Measurements from ENCODE around the gene SPINK6.

The SPINK6 gene

GRCh38 chr5:148202531-148203203 lies at the start of gene SPINK6:
Gene SPINK6 (plus strand): TSS chr5:148203042. CDS start chr5:148203097, 55 bp downstream.
- no peak for DNase-seq

DNA sequence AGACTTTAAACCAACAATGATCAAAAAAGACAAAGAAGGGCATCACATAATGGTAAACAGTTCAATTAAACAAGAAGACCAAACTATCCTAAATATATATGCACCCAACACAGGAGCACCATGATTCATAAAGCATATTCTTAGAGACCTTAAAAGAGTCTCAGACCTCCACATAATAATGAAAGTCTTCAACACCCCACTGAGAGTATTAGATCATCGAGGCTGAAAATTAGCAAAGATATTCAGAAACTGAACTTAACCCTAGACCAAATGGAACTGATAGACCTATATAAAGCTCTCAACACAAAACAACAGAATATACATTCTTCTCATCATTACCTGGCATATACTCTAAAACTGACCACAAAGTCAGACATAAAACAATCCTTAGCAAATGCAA lies 46.2 kb upstream of the SPINK6 start:
- DNase-seq: no peak

DNA sequence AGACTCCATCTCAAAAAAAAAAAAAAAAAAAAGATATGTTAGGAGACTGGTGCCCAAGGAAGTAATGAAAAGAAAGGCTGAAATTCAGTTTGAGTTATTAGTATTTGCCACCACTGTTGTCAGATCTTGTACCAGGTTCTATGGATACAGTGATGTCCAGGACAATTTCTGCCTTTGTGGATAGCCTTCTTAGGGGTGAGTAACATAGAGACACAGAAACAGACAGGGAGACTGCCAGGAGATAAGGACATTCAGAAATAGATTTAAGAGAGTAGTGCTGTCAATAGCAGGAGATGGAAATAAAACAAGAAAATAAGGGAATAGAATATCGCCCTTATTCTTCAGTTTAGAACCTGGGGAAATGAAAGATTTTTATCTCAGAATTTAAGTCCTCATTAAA lies 40.8 kb upstream of the SPINK6 start:
- DNase-seq: no peak

DNA sequence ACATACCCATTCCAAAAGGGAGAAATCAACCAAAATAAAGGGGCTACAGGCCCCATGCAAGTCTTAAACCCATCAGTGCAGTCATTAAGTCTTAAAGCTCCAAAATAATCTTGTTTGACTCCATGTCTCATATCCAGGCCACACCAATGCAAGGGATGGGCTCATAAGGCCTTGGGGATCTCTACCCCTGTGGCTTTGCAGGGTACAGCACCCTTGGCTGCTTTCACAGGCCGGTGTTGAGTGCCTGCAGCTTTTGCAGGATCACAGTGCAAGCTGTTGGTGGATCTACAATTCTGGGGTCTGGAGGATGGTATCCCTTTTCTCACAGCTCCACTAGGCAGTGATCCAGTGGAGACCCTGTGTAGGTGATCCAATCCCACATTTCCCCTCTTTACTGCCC lies 39.5 kb upstream of the SPINK6 start:
- no peak for DNase-seq

DNA sequence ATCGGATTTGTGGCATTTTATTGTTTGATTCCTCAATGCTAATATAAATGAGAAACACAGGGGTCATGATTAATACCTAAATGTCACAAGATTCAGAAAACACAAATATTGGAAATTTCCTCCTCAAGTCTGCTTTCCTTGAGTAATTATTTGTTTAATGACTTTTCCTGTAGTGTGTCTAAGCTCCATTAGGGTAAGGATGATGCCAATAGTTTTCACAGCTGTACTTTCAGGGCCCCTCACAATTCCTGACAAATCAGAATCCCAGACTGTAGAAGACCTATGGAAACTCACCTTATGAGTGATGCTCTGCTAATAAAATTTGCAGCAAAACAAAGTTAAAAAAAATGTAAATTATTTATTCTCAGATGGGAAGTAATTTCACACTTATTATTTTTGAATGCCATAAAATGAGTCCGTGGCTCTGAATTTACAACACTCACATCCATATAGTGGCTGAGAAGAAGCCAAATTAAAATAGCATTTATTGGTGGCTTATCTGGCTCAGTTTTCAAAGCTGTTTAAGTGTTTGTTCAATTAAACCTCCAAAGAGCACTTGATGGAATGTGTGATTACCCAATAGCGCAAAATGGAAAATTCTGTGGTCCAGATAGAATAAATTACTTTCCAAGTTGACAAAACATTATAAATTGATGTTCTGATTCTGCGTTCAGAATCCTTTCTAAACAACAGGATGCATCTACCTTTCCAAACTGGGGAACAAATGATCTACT lies 36.1 kb upstream of the SPINK6 start:
- no peak for DNase-seq

- DNase-seq: no peak
Measured at GRCh38 chr5:148168246-148168645, 34.6 kb upstream of the SPINK6 start, which contains the start of gene SPINK14. Gene SPINK14 (plus strand): TSS chr5:148168546. CDS start chr5:148169733, 1,187 bp downstream.

DNA sequence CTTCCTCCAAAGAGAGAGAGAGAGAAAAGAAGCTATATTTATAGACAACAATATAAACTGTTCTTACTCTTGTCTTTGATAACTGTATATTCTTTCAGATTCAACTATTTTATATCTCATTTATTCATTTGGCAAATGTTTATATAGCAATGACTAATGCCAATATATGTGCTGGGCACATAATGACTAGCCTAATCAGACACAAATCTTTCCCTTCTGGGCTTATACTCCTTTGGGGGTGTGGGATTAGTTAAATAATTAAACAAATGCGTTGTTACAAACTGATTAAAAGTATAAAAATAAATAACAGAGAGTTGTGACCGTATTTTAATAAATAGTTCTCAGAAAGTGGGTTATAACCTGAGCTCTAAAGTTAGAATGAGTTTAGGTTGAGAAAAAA lies 30.5 kb upstream of the SPINK6 start:
- DNase-seq: no peak

DNA sequence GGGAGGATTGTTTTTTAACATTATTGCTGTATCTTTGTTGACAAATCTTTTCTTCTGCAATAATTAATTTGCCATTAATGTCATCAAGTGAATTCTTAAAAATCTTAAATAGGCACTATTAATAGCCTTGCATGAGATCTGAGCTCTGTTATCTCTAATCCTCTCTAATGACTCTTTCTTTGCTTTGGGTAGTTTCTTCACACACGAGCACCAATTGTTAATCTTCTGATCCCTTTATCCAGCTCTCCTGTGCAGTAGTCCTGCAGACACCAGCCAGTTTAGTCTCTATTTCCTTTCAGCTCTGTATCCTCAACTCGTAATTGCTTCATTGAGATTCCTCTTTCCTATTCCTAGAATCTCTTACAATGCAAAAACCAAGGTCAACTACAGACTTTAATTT lies 26.4 kb upstream of the SPINK6 start:
- no peak for DNase-seq

- no peak for DNase-seq
Measured at GRCh38 chr5:148177207-148177606, 25.6 kb upstream of the SPINK6 start.

DNA sequence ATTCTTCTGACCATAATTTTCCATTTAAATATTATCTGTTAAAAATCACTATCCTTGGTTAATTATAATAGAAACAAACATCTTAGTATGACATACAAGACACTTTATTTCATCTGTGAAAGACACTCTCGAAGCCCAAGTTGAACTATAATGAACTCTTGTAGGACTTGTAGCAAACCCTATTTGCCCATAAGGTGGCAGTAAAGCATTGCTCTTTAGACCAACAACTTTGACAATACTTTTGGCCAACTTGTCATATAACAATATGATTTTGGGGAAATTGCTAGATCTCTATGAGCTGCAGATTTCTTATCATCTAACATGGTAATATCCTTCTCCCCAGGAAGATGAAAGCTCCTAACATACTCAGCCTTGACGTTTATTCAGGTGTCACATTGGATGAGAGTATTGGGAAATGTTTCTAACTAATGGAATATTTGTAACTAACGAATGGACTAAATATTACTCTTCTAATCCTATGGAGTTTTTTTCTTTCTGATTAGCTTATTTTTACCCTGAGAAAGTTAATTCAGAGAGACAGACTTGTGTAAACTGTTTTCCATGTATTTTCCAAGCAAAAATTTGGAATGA lies 23.5 kb upstream of the SPINK6 start:
- DNase-seq: peak; percentile 1

GRCh38 chr5:148186248-148187003 lies 16.4 kb upstream of the SPINK6 start:
- DNase-seq: no peak

GRCh38 chr5:148191010-148191409 lies 11.8 kb upstream of the SPINK6 start:
- no peak for DNase-seq

GRCh38 chr5:148193202-148193601 lies 9.6 kb upstream of the SPINK6 start:
- no peak for DNase-seq

GRCh38 chr5:148201151-148201550 lies 1.7 kb upstream of the SPINK6 start:
- no peak for DNase-seq

- no peak for DNase-seq
Measured at GRCh38 chr5:148205044-148205806, 2.4 kb downstream of the SPINK6 start.

- no peak for DNase-seq
Measured at GRCh38 chr5:148205865-148206264, 3.0 kb downstream of the SPINK6 start.

DNA sequence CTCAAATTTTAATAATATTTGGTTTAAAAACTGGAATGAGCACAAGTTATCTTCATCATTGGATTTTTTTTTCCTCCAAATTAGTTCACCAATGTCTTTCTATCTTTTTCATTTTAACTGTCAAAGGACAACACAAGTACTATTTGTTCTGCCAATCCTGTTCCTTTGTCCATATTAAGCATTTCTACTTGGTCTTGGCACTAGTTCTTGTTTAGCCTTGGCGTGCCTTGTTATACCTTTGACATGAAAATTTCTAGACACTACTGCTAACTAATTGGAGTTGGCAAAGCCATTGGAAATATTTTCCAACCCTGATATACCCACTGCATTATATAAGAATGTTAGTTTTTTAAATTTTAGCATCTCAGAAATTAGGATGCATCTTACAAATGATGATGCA lies 3.8 kb downstream of the SPINK6 start:
- DNase-seq: no peak

DNA sequence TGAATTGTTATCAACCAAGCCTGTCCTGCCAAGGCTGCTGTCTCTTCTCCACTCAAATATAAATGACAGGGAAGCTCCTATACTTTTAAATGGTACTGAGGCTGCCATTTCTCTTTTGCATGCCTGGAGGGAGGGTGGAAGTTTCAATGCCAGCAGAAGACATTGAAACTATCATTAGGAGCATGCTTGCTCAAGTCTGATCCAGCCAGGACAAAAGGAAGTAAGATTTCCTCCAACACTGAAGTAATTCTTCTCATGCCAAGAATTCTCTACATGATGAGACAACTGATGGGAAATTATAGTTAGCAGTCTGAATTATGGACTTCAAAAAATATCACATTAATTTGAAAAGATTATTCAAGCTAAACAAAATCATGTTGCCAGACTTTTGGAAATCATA lies 5.4 kb downstream of the SPINK6 start:
- no peak for DNase-seq

DNA sequence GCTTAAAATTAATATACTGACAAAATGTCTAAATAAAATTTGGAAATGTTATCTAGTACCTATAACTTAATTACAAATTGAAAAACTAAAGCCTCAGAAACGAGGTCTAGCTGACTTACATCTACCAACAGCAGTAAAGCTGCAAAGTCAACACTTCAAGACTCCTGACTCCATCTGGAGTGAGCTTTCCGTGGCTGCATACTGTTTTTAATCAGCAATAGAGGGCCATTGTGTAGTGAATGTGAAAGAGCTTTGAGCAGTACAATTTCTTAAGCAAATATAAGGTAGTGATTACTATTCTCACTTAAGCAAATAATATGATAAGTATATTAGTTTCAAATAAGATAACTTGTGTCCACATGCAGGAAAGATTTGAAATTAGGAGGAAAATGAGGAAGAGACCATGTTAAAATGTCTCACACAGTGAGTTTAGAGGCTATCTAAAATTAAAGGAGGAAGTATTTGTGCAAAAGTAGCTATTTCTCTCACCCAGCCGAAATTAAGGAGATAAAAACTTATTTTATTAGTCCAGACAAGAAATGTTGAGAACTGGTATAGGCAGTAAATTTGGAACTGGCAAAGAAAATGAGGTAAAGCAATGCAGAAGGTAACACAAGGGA lies 6.4 kb downstream of the SPINK6 start:
- no peak for DNase-seq

DNA sequence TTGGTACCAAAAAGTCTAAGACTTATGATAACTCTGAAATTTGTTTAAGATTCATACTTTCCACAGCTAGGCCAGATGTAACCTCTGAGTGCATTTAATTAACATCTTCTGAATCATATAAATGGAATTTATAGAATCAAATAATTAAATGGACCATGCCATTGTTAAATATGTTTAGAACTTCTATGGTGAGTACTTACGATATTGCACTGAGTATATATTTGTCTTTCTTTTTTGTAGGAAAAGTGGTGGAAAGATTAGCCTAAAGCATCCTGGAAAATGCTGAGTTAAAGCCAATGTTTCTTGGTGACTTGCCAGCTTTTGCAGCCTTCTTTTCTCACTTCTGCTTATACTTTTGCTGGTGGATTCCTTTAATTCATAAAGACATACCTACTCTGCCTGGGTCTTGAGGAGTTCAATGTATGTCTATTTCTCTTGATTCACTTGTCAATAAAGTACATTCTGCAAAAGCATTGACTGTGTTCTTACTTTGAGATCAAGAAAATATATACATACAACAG lies 11.9 kb downstream of the SPINK6 start:
- no peak for DNase-seq

DNA sequence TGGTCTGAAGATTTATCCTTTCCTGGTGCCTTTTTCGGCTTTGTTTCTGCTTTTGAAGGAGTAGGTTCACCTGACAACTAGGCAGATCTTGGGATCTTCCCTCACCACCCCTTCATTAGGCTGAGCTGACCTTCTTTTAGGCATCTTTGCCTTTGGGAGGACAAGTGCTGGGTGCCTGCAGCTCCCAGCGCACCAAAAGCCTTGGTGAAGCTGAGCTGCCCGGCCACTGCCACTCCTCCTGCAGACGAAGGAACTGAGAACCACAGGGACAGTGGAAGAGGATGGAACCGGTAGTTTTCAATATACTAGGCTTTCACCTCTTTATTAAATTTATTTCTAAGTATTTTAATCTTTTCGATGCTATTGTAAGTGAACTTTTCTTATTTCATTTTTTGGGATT lies 18.7 kb downstream of the SPINK6 start:
- DNase-seq: no peak

Data from NCI-H2107 (cell line).